CD4-positive, alpha-beta T cell (primary cell): Measurements from ENCODE around the gene LAPTM5. TPM values are rescaled to one million over a fixed set of nuclear protein-coding genes. Genes with fewer than 3 reads are reported as not detected.

Experiments
- ATAC-seq: fragments of 200-7000 bp; cut with Tn5 transposase; one replicate; pipeline ENCODE4 v1.10.0; 2022; ENCODE audit warnings: mild to moderate bottlenecking; ENCODE audit not compliant: poor library complexity
- CTCF ChIA-PET: fragments of 350-600 bp; sonication (Branson Sonifier 250); formaldehyde crosslinking; loops from one replicate; lab custom pipeline; 2021; ENCODE audit warnings: antibody characterized with exemption, inconsistent platforms; lab: Charles Lee
- POLR2A ChIA-PET: fragments of 350-600 bp; sonication (Branson Sonifier 250); formaldehyde crosslinking; loops from one replicate; lab custom pipeline; 2021; ENCODE audit warnings: antibody characterized with exemption, inconsistent platforms; lab: Charles Lee
- DNase-seq, 14 experiments: peaks; one replicate each; pipeline ENCODE4 v3.0.0-alpha.2; 2013 to 2020; ENCODE audit warnings: mixed read lengths in 2 of 14
- H3K27ac ChIP-seq, 2 donors: one replicate each; pipeline versions ENCODE4 v1.5.1 to v1.7.0; 2013; ENCODE audit warnings: low read length in 2 of 2, low read depth in 1 of 2, mild to moderate bottlenecking in 1 of 2
- H3K27me3 ChIP-seq, 2 experiments: 1 replicate in 1 of 2; 2 replicates in 1 of 2; pipeline versions ENCODE4 v1.6.1 to v1.7.0; 2013; ENCODE audit warnings: low read length in 2 of 2, control low read depth in 1 of 2, mild to moderate bottlenecking in 1 of 2, moderate library complexity in 1 of 2; ENCODE audit not compliant: insufficient read depth in 2 of 2, control insufficient read depth in 1 of 2
- H3K36me3 ChIP-seq: one replicate; pipeline ENCODE4 v1.6.1; 2013; ENCODE audit warnings: low read length, control low read depth; ENCODE audit not compliant: insufficient read depth
- H3K4me1 ChIP-seq: one replicate; pipeline ENCODE4 v1.6.1; 2013; ENCODE audit warnings: low read length, control low read depth; ENCODE audit not compliant: insufficient read depth
- H3K4me3 ChIP-seq: one replicate; pipeline ENCODE4 v1.5.1; 2013; ENCODE audit warnings: mild to moderate bottlenecking, low read length, moderate library complexity
- H3K9me3 ChIP-seq, 2 experiments: 1 replicate in 1 of 2; 2 replicates in 1 of 2; pipeline versions ENCODE4 v1.6.1 to v1.7.0; 2013; ENCODE audit warnings: low read length in 2 of 2, mild to moderate bottlenecking in 2 of 2, control low read depth in 1 of 2, moderate library complexity in 1 of 2; ENCODE audit not compliant: control insufficient read depth in 1 of 2, insufficient read depth in 1 of 2
- H3K27ac Mint-ChIP-seq: one replicate; pipeline ENCODE4 v1.8.0; 2020; ENCODE audit warnings: mixed read lengths
- H3K27me3 Mint-ChIP-seq: one replicate; pipeline ENCODE4 v1.8.0; 2021; ENCODE audit warnings: mixed read lengths
- H3K36me3 Mint-ChIP-seq: one replicate; pipeline ENCODE4 v1.8.0; 2021; ENCODE audit warnings: low read depth, mixed read lengths
- H3K4me1 Mint-ChIP-seq: one replicate; pipeline ENCODE4 v1.8.0; 2021; ENCODE audit warnings: low read depth, mixed read lengths
- H3K4me3 Mint-ChIP-seq: one replicate; pipeline ENCODE4 v1.8.0; 2020; ENCODE audit warnings: mild to moderate bottlenecking, mixed read lengths
- H3K9me3 Mint-ChIP-seq: one replicate; pipeline ENCODE4 v1.8.0; 2020; ENCODE audit warnings: mixed read lengths
- CTCF ChIP-seq: fragments of 200-600 bp; IDR thresholded peaks from one replicate; pipeline ENCODE4 v1.8.0; 2022; ENCODE audit warnings: antibody characterized with exemption, mild to moderate bottlenecking
- intact Hi-C, 2 experiments: fragments of 100-400 bp; cut with DNase I in 1 of 2; cut with micrococcal nuclease in 1 of 2; formaldehyde crosslinking; loops; one replicate each; pipeline versions ENCODE4 v1.15.1 to v1.9.0; 2023 to 2025; cut with DNase I, micrococcal nuclease
- total RNA-seq, 174 experiments: library from RNA in 2 of 174; stranded (reverse) in 2 of 174; gene quantifications; one replicate each; pipeline ENCODE4 v1.2.3 and lab custom pipeline; 2021 to 2026

LAPTM5 gene
- total RNA-seq, 2 experiments from 2014 or later: 625 to 642 TPM

GRCh38 chr1:30798389-30799232, 41.0 kb upstream of the LAPTM5 start:
- ChIA-PET CTCF (interaction anchor here (1.4 kb wide), 1 partner anchor 19 kb away, joined by 4 read pairs; no protein-coding TSS in a partner anchor), POLR2A (no interaction called here)
- Histone ChIP-seq H3K4me1 (peaks cover 6% of the 10 kb centered on the region), H3K36me3 (no peaks in the 10 kb centered on the region), H3K27ac (no peak overlapping the region), H3K27me3 (no peaks in the 10 kb centered on the region), H3K4me3 (no peak overlapping the region), H3K9me3 (no peaks in the 10 kb centered on the region)
- intact Hi-C loops: loop anchor here in 1 of 2 experiments (10.0 kb wide), 1 partner anchor 516 kb away; no protein-coding TSS in a partner anchor
- Mint-ChIP-seq H3K4me1 (no peaks in the 10 kb centered on the region), H3K9me3 (no peaks in the 10 kb centered on the region), H3K27me3 (peaks cover 9% of the 10 kb centered on the region), H3K4me3 (no peak overlapping the region), H3K27ac (no peak overlapping the region), H3K36me3 (no peaks in the 10 kb centered on the region)
- DNase-seq: no peak
- no peak for ATAC-seq
- TF ChIP-seq CTCF: no peak

GRCh38 chr1:30795026-30795425, 37.5 kb upstream of the LAPTM5 start:
- CTCF ChIA-PET: no interaction called here
- TF ChIP-seq CTCF: no peak
- no peak for DNase-seq
- Histone ChIP-seq H3K4me3 (no peak overlapping the region), H3K27ac (no peak overlapping the region), H3K36me3 (no peaks in the 10 kb centered on the region), H3K27me3 (peaks cover 0 to 4% of the 10 kb centered on the region in 2 experiments), H3K9me3 (no peaks in the 10 kb centered on the region), H3K4me1 (peaks cover 12% of the 10 kb centered on the region)
- intact Hi-C loops: loop anchor here in 1 of 2 experiments (10.0 kb wide), 1 partner anchor 520 kb away; no protein-coding TSS in a partner anchor
- Mint-ChIP-seq H3K36me3 (no peaks in the 10 kb centered on the region), H3K27ac (no peak overlapping the region), H3K4me3 (no peak overlapping the region), H3K4me1 (peaks cover 9% of the 10 kb centered on the region), H3K27me3 (peaks cover under 1% of the 10 kb centered on the region), H3K9me3 (no peaks in the 10 kb centered on the region)
- ATAC-seq: no peak
- POLR2A ChIA-PET: no interaction called here

- Mint-ChIP-seq H3K27me3 (peaks cover 4% of the 10 kb centered on the region), H3K4me3 (no peak overlapping the region), H3K27ac (no peak overlapping the region), H3K4me1 (peaks cover 11% of the 10 kb centered on the region), H3K36me3 (no peaks in the 10 kb centered on the region), H3K9me3 (no peaks in the 10 kb centered on the region)
- TF ChIP-seq CTCF: no peak
- intact Hi-C loops: loop anchor here in 1 of 2 experiments (10.0 kb wide), 1 partner anchor 521 kb away; no protein-coding TSS in a partner anchor
- Histone ChIP-seq H3K4me1 (peaks cover 12% of the 10 kb centered on the region), H3K27ac (no peak overlapping the region), H3K36me3 (no peaks in the 10 kb centered on the region), H3K9me3 (no peaks in the 10 kb centered on the region), H3K27me3 (peaks cover 0 to 4% of the 10 kb centered on the region in 2 experiments), H3K4me3 (no peak overlapping the region)
- ChIA-PET POLR2A (no interaction called here), CTCF (interaction anchor here (0.6 to 1.3 kb wide), 2 partner anchors 7 to 271 kb away, joined by 3 to 4 read pairs; no protein-coding TSS in a partner anchor)
- no peak for DNase-seq
- no peak for ATAC-seq
Measured at GRCh38 chr1:30794260-30794659, 36.7 kb upstream of the LAPTM5 start.
